A549 (cell line): ENCODE results near the gene GATA5.

Experiments used
- BHLHE40 ChIP-seq: IDR thresholded peaks from 2 replicates; pipeline ENCODE4 v1.6.1; 2012; ENCODE audit warnings: low read depth, low read length, inconsistent platforms
- CBX2 ChIP-seq: fragments of 200-600 bp; sonication (generic); IDR thresholded peaks from 2 replicates; pipeline ENCODE4 v1.6.1; 2016; ENCODE audit warnings: low read depth, mild to moderate bottlenecking, borderline replicate concordance
- CTCF ChIP-seq: fragments of >200 bp; sonication (Bioruptor Twin); formaldehyde crosslinking; IDR thresholded peaks from 3 replicates; pipeline ENCODE4 v1.5.1; 2016
- ELK1 ChIP-seq: fragments of 150-350 bp; IDR thresholded peaks from 2 replicates; pipeline ENCODE4 v1.6.1; 2014; ENCODE audit warnings: low read depth, mild to moderate bottlenecking, low read length
- EP300 ChIP-seq, 2 experiments: fragments of >200 bp; sonication (Bioruptor Twin); formaldehyde crosslinking; IDR thresholded peaks; 2 replicates in 1 of 2; 3 replicates in 1 of 2; pipeline ENCODE4 v1.6.1; 2016 to 2017
- KDM5A ChIP-seq: fragments of 200-600 bp; sonication (generic); IDR thresholded peaks from 2 replicates; pipeline ENCODE4 v1.6.1; 2016; ENCODE audit warnings: antibody characterized with exemption, mild to moderate bottlenecking
- NR3C1 ChIP-seq: fragments of >200 bp; sonication (Bioruptor Twin); formaldehyde crosslinking; IDR thresholded peaks from 3 replicates; pipeline ENCODE4 v1.6.1; 2017
- POLR2A ChIP-seq: IDR thresholded peaks from 2 replicates; pipeline ENCODE4 v1.6.1; 2012; ENCODE audit warnings: mild to moderate bottlenecking, low read length
- RAD21 ChIP-seq, 2 experiments: fragments of >200 bp in 1 of 2; sonication (Bioruptor Twin) in 1 of 2; formaldehyde crosslinking in 1 of 2; IDR thresholded peaks in 1 of 2; conservative IDR thresholded peaks in 1 of 2; 2 replicates in 1 of 2; 3 replicates in 1 of 2; pipeline ENCODE4 v1.6.1; 2012 to 2018; ENCODE audit warnings: inconsistent platforms in 1 of 2
- RCOR1 ChIP-seq: fragments of 150-350 bp; IDR thresholded peaks from 2 replicates; pipeline ENCODE4 v1.6.1; 2014; ENCODE audit warnings: antibody characterized with exemption, low read length, low read depth
- SMC3 ChIP-seq: fragments of >200 bp; sonication (Bioruptor Twin); formaldehyde crosslinking; IDR thresholded peaks from 3 replicates; pipeline ENCODE4 v1.6.1; 2018; ENCODE audit warnings: inconsistent platforms
- SREBF2 ChIP-seq: fragments of 450-650 bp; IDR thresholded peaks from 2 replicates; pipeline ENCODE4 v1.6.1; 2014; ENCODE audit warnings: mild to moderate bottlenecking, moderate library complexity
- USF2 ChIP-seq: fragments of 450-650 bp; IDR thresholded peaks from 2 replicates; pipeline ENCODE4 v1.6.1; 2014; ENCODE audit warnings: antibody characterized with exemption
- ZSCAN20 ChIP-seq: fragments of 250-450 bp; sonication (Bioruptor Pico); IDR thresholded peaks from 2 replicates; pipeline ENCODE4 v1.8.0; 2022; ENCODE audit warnings: mild to moderate bottlenecking, moderate library complexity

- no peak for TF ChIP-seq BHLHE40
- TF ChIP-seq SREBF2: no peak
- TF ChIP-seq SMC3: no peak
- TF ChIP-seq USF2: no peak
- TF ChIP-seq ZSCAN20 (CRISPR knock-in tag): no peak
- no peak for TF ChIP-seq CTCF
- no peak for TF ChIP-seq RAD21 (conservative IDR thresholded peaks at IDR 0.05 in 1 of 2, IDR thresholded peaks at IDR 0.05 in 1 of 2)
- TF ChIP-seq POLR2A: no peak
- no peak for TF ChIP-seq EP300 (IDR thresholded peaks at IDR 0.05)
- TF ChIP-seq RCOR1: no peak
- no peak for TF ChIP-seq NR3C1
- TF ChIP-seq CBX2: no peak
- no peak for TF ChIP-seq ELK1
- TF ChIP-seq KDM5A: no peak
These were observed 12.7 kb downstream of the GATA5 start for GRCh38 chr20:62462976-62463592.
